ENCODE data around the gene PRAF2. TPM values are rescaled to one million over a fixed set of nuclear protein-coding genes. Genes with fewer than 3 reads are reported as not detected.
A peak's percentile ranks its signal among the peaks of the same experiment; 100 is the strongest.

The PRAF2 gene
- total RNA-seq, 4 donors from 2014 or later = 15.9 to 26.6 (median 23.8) TPM

DNA sequence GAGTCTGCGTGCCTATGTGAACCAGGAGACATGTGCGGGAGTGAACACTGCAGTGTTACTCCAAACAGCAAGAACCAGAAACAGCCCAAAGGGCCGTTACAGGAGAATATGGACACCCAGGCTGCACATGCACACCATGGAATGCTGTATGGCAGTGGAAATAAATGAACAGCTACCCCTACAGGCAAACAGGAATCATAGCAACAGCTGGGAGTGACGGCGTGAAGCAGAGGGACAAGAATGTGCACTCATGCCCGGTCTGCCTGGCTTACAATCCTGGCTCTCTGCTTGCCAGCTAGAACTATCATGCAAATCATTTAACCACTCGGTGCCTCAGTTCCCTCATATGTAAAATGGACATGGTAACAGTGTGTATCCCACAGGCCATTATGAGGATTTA is 33.1 kb upstream of the PRAF2 start:
- Histone ChIP-seq H3K4me1 (no peaks in the 10 kb centered on the region), H3K4me3 (no peak overlapping the region), H3K27me3 (no peaks in the 10 kb centered on the region), H3K27ac (replicated peaks in 1 of 4) (no peak overlapping the region), H3K9me3 (no peaks in the 10 kb centered on the region), H3K36me3 (peaks cover 0 to 15% (median 7%) of the 10 kb centered on the region in 4 donors)
- 54% methylated on average over 5 of the region's 7 CpGs for WGBS
- intact Hi-C loops (cut with DNase I) = no loop called here
- no peak for TF ChIP-seq POLR2AphosphoS5 (IDR thresholded peaks at IDR 0.05)
- TF ChIP-seq CTCF (IDR thresholded peaks at IDR 0.05) = peak; percentile 29 to 45 (median 37)
- no peak for DNase-seq (ENCODE audit: extremely low spot score)

DNA sequence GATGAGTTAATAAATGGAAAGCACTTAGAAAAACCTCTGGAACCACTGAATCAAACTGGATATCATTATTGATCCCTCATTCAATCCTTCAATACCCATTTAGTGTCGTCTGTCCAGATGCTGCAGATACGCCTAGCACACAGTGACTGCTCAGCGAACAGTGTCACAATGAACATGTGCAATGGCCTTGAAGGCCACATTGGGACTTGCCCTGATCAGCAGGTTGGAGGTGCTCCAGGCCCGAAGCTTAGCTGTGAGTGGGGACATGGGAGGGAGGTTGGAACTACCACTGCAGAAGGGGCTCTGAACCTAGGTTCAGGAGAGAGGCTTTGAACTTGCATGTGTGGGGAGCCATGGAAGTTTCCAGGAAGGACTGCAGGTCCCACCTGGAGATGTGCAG is 32.5 kb upstream of the PRAF2 start:
- peaks cover 0 to 5% (median 0%) of the 10 kb centered on the region in 4 donors for H3K4me1 ChIP-seq
- no peak overlapping the region for H3K4me3 ChIP-seq
- no peaks in the 10 kb centered on the region for H3K9me3 ChIP-seq
- H3K36me3 ChIP-seq = peaks cover 0 to 14% (median 6%) of the 10 kb centered on the region in 4 donors
- 80% methylated on average over 2 of the region's 4 CpGs for WGBS
- TF ChIP-seq CTCF (IDR thresholded peaks at IDR 0.05) = no peak
- TF ChIP-seq EP300 (IDR thresholded peaks at IDR 0.05) = no peak
- no peak for TF ChIP-seq POLR2AphosphoS5 (IDR thresholded peaks at IDR 0.05)
- no peak for TF ChIP-seq POLR2A (IDR thresholded peaks at IDR 0.05; ENCODE audit: low read depth)
- DNase-seq (ENCODE audit: extremely low spot score) = no peak
- H3K27me3 ChIP-seq = no peaks in the 10 kb centered on the region
- intact Hi-C loops (cut with DNase I) = no loop called here
- H3K27ac ChIP-seq (replicated peaks in 1 of 4) = no peak overlapping the region

- Histone ChIP-seq H3K4me1 (peaks cover 0 to 7% (median 6%) of the 10 kb centered on the region in 4 donors), H3K27me3 (no peaks in the 10 kb centered on the region), H3K36me3 (peaks cover 0 to 5% (median 0%) of the 10 kb centered on the region in 4 donors), H3K9me3 (no peaks in the 10 kb centered on the region), H3K4me3 (no peak overlapping the region), H3K27ac (replicated peaks in 1 of 4) (no peak overlapping the region)
- no peak for DNase-seq (ENCODE audit: extremely low spot score)
- TF ChIP-seq CTCF (IDR thresholded peaks at IDR 0.05) (no peak), POLR2A (IDR thresholded peaks at IDR 0.05; ENCODE audit: low read depth) (no peak), POLR2AphosphoS5 (IDR thresholded peaks at IDR 0.05) (no peak), EP300 (IDR thresholded peaks at IDR 0.05) (no peak)
- 71% methylated on average over 3 of the region's 3 CpGs for WGBS
- intact Hi-C loops (cut with DNase I) = no loop called here
Observed at GRCh38 chrX:49103637-49104036, 29.8 kb upstream of the PRAF2 start.

DNA sequence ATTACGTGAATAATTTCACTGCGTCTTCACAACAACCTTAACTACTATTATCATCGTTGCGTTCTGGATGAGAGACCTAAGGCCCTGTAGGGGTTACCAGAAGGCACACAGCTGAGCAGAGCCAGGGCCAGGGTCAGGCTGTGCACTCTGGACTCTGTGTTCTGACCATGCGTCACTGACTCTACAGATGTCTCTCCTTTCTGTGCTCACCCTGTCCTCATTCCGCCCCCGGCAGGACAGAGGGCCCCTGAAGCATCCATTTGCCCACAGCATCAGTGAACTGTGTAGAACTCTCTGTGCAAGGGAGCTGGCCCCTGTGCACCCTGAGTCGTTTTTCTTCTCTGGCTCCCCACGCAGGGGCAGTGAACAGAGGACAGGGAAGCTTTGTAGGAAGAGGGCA is 28.4 kb upstream of the PRAF2 start:
- Histone ChIP-seq H3K27me3 (no peaks in the 10 kb centered on the region), H3K27ac (replicated peaks in 1 of 4) (no peak overlapping the region), H3K9me3 (no peaks in the 10 kb centered on the region), H3K4me1 (peaks cover 0 to 7% (median 6%) of the 10 kb centered on the region in 4 donors), H3K36me3 (no peaks in the 10 kb centered on the region), H3K4me3 (no peak overlapping the region)
- 82% methylated on average over 9 of the region's 9 CpGs for WGBS
- TF ChIP-seq EP300 (IDR thresholded peaks at IDR 0.05) = no peak
- TF ChIP-seq POLR2AphosphoS5 (IDR thresholded peaks at IDR 0.05) = no peak
- no peak for TF ChIP-seq POLR2A (IDR thresholded peaks at IDR 0.05; ENCODE audit: low read depth)
- no peak for TF ChIP-seq CTCF (IDR thresholded peaks at IDR 0.05)
- intact Hi-C loops (cut with DNase I) = no loop called here
- DNase-seq (ENCODE audit: extremely low spot score) = no peak

DNA sequence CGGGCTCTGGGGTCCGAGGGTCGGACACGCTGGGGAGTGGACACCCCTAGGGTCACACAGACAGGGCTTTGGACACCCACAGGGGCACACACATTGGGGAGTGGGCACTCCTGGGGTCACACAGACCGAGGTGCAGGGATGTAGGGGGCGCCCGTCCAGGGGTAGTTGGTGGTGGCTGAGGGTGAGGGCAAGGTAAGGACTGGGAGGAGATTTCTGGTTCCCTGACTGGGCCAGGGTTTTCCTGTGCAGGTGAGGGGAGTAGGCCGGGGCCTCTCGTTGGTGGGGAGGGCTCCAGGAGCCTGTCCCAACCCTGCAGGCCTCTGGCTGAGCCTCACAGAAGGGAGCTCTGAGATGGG is 27.8 kb upstream of the PRAF2 start:
- no peaks in the 10 kb centered on the region for H3K27me3 ChIP-seq
- intact Hi-C loops (cut with DNase I) = no loop called here
- H3K9me3 ChIP-seq = no peaks in the 10 kb centered on the region
- H3K4me1 ChIP-seq = peaks cover 0 to 7% (median 6%) of the 10 kb centered on the region in 4 donors
- 40% methylated on average over 1 of the region's 9 CpGs for WGBS
- peak overlapping the region; percentile 58 to 89 (median 72) for H3K27ac ChIP-seq (replicated peaks in 1 of 4)
- no peaks in the 10 kb centered on the region for H3K36me3 ChIP-seq
- peak overlapping the region; percentile 56 to 71 (median 61) for H3K4me3 ChIP-seq
- DNase-seq (ENCODE audit: extremely low spot score) = no peak
- TF ChIP-seq CTCF (IDR thresholded peaks at IDR 0.05) (no peak), POLR2AphosphoS5 (IDR thresholded peaks at IDR 0.05) (no peak), EP300 (IDR thresholded peaks at IDR 0.05) (no peak), POLR2A (IDR thresholded peaks at IDR 0.05; ENCODE audit: low read depth) (no peak)
